GM12878 (cell line): Measurements from ENCODE around the gene STON2. TPM values are rescaled to one million over a fixed set of nuclear protein-coding genes. Genes with fewer than 3 reads are reported as not detected.

Experiments used
- ATAC-seq: fragments of 200-7000 bp; cut with Tn5 transposase; 3 replicates; pipeline ENCODE4 v1.9.1; 2020; ENCODE audit warnings: mild to moderate bottlenecking, moderate library complexity
- BruUV-seq: library from RNA; stranded (reverse); fragments of 400-500 nt; replicated peaks from 2 replicates; lab custom pipeline; 2021; lab: Mats Ljungman, UMichigan
- CTCF ChIA-PET: fragments of 300-600 bp; sonication (Branson Sonifier 250); formaldehyde crosslinking; extraction: SDS; loops from one replicate; lab custom pipeline; 2021; ENCODE audit warnings: inconsistent platforms; lab: Yijun Ruan, JAX
- POLR2A ChIA-PET: fragments of 350-600 bp; formaldehyde crosslinking; extraction: SDS; loops from one replicate; lab custom pipeline; 2021; ENCODE audit warnings: inconsistent platforms; lab: Charles Lee
- RAD21 ChIA-PET: fragments of 300-600 bp; sonication (Branson Sonifier 250); formaldehyde crosslinking; loops from one replicate; lab custom pipeline; 2023; ENCODE audit warnings: antibody characterized with exemption; ENCODE audit not compliant: unreplicated experiment; lab: Charles Lee
- SMC1A ChIA-PET: fragments of 300-600 bp; sonication (Branson Sonifier 250); formaldehyde crosslinking; loops from one replicate; lab custom pipeline; 2023; ENCODE audit not compliant: unreplicated experiment, uncharacterized antibody; lab: Charles Lee
- DNase-seq: peaks from one replicate; pipeline ENCODE4 v3.0.0-alpha.2; 2011; ENCODE audit warnings: low read depth, low spot score
- FAIRE-seq: peaks from 3 replicates; lab custom pipeline; 2011; peaks lifted over from hg19 to GRCh38; lab: Jason Lieb, UNC
- H2AFZ ChIP-seq: 2 replicates; pipeline ENCODE4 v1.6.0; 2011; ENCODE audit warnings: low read depth, low read length, control low read depth; ENCODE audit not compliant: control insufficient read depth
- H3K27ac ChIP-seq: 2 replicates; pipeline ENCODE4 v1.5.1; 2011; ENCODE audit warnings: control low read depth; ENCODE audit not compliant: control insufficient read depth, insufficient read depth
- H3K27me3 ChIP-seq, 2 experiments: replicated peaks in 1 of 2; 2 replicates each; pipeline versions ENCODE4 v1.6.0 to v1.6.1; 2011; ENCODE audit warnings: low read length in 1 of 2; ENCODE audit not compliant: control insufficient read depth in 2 of 2, insufficient read depth in 2 of 2
- H3K36me3 ChIP-seq, 2 experiments: 2 replicates each; pipeline ENCODE4 v1.5.1; 2011; ENCODE audit warnings: low read length in 1 of 2; ENCODE audit not compliant: control insufficient read depth in 2 of 2, insufficient read depth in 2 of 2
- H3K4me1 ChIP-seq: 2 replicates; pipeline ENCODE4 v1.6.1; 2011; ENCODE audit warnings: mild to moderate bottlenecking, low read length, moderate library complexity, mixed read lengths; ENCODE audit not compliant: control insufficient read depth, insufficient read depth
- H3K4me2 ChIP-seq: 2 replicates; pipeline ENCODE4 v1.6.0; 2011; ENCODE audit warnings: control low read depth; ENCODE audit not compliant: control insufficient read depth, insufficient read depth
- H3K4me3 ChIP-seq: fragments of 200-600 bp; sonication (generic); 2 replicates; pipeline ENCODE4 v1.5.1; 2016
- H3K79me2 ChIP-seq: 2 replicates; pipeline ENCODE4 v1.6.0; 2011; ENCODE audit warnings: low read length; ENCODE audit not compliant: control insufficient read depth, insufficient read depth
- H3K9ac ChIP-seq: 2 replicates; pipeline ENCODE4 v1.8.0; 2011; ENCODE audit warnings: low read length, control low read depth, mixed read lengths; ENCODE audit not compliant: control insufficient read depth, insufficient read depth
- H3K9me3 ChIP-seq: replicated peaks from 3 replicates; pipeline ENCODE4 v1.5.1; 2011; ENCODE audit warnings: mild to moderate bottlenecking, low read length; ENCODE audit not compliant: control insufficient read depth, insufficient read depth
- H4K20me1 ChIP-seq: 2 replicates; pipeline ENCODE4 v1.6.0; 2011; ENCODE audit not compliant: control insufficient read depth, insufficient read depth
- ATF3 ChIP-seq: IDR thresholded peaks from 2 replicates; pipeline ENCODE4 v1.6.1; 2011; ENCODE audit warnings: low read depth, mild to moderate bottlenecking, low read length, moderate library complexity, borderline replicate concordance; ENCODE audit errors: extremely low read depth
- CBFB ChIP-seq: IDR thresholded peaks from 2 replicates; pipeline ENCODE4 v1.6.1; 2016; ENCODE audit warnings: antibody characterized with exemption, low read depth
- CHD2 ChIP-seq: IDR thresholded peaks from 2 replicates; pipeline ENCODE4 v1.6.1; 2011; ENCODE audit warnings: low read depth, low read length, improper control_type of control experiment, borderline replicate concordance
- CREB1 ChIP-seq: IDR thresholded peaks from 2 replicates; pipeline ENCODE4 v1.6.1; 2012; ENCODE audit warnings: low read depth, mild to moderate bottlenecking, inconsistent platforms
- HDGF ChIP-seq: fragments of 450-650 bp; IDR thresholded peaks from 2 replicates; pipeline ENCODE4 v1.6.1; 2016; ENCODE audit warnings: antibody characterized with exemption
- MEF2B ChIP-seq: fragments of 450-650 bp; IDR thresholded peaks from 2 replicates; pipeline ENCODE4 v1.6.1; 2018; ENCODE audit warnings: mild to moderate bottlenecking, moderate library complexity; ENCODE audit not compliant: partially characterized antibody, poor library complexity, severe bottlenecking
- MTA2 ChIP-seq: fragments of 450-650 bp; IDR thresholded peaks from 2 replicates; pipeline ENCODE4 v1.6.1; 2016; ENCODE audit warnings: low read depth, mild to moderate bottlenecking, moderate library complexity
- NFXL1 ChIP-seq: fragments of 450-650 bp; IDR thresholded peaks from 2 replicates; pipeline ENCODE4 v1.6.1; 2017; ENCODE audit warnings: antibody characterized with exemption, mild to moderate bottlenecking, borderline replicate concordance
- NFYB ChIP-seq: IDR thresholded peaks from 2 replicates; pipeline ENCODE4 v1.6.1; 2011; ENCODE audit warnings: low read depth, mild to moderate bottlenecking, low read length, improper control_type of control experiment, moderate library complexity; ENCODE audit not compliant: insufficient read depth
- SREBF1 ChIP-seq: IDR thresholded peaks from 2 replicates; pipeline ENCODE4 v1.6.1; 2012; ENCODE audit warnings: mild to moderate bottlenecking, low read length
- SUPT20H ChIP-seq: IDR thresholded peaks from 2 replicates; pipeline ENCODE4 v1.6.1; 2011; ENCODE audit warnings: low read depth, mild to moderate bottlenecking, low read length, moderate library complexity, borderline replicate concordance; ENCODE audit not compliant: control insufficient read depth
- ZSCAN29 ChIP-seq: fragments of 450-650 bp; IDR thresholded peaks from 2 replicates; pipeline ENCODE4 v1.6.1; 2017; ENCODE audit warnings: mild to moderate bottlenecking, moderate library complexity
- WGBS: methylation state at CpG from one replicate; pipeline ENCODE4 v1.1.6; 2016; ENCODE audit warnings: low lambda C conversion rate; ENCODE audit not compliant: insufficient replicate concordance, insufficient coverage; ENCODE audit errors: missing lambda C conversion rate; 5-methylcytosine and 5-hydroxymethylcytosine counted together
- in situ Hi-C: fragments of 300-500 bp; cut with MboI; formaldehyde crosslinking; loops from 9 replicates; pipeline ENCODE4 v1.14.3; 2018; ENCODE audit warnings: mixed read lengths
- intact Hi-C: fragments of 100-400 bp; cut with micrococcal nuclease; formaldehyde crosslinking; loops from one replicate; pipeline ENCODE4 v1.14.2; 2022; ENCODE audit not compliant: unreplicated experiment
- polyA plus RNA-seq, 11 experiments: library from polyadenylated mRNA; depleted of rRNA in 4 of 11; unstranded in 6 of 11; stranded (reverse) in 5 of 11; fragments of >200 nt; fragmentation: Nextera tagmentation in 4 of 11; fragmentation: Illumina TruSeq in 1 of 11; extraction: Ambion mirVana in 4 of 11; extraction: Trizol in 1 of 11; gene quantifications; 1 replicate in 1 of 11; 2 replicates in 10 of 11; pipeline versions ENCODE4 v1.2.1 to v1.2.3, GENCODE V29; 2011 to 2016; ENCODE audit warnings: inconsistent platforms in 2 of 11, missing spikeins in 2 of 11, low read depth in 1 of 11
- total RNA-seq, 4 experiments: library from RNA; depleted of rRNA in 3 of 4; stranded (reverse); fragments of >200 nt in 3 of 4; fragmentation: Illumina TruSeq in 1 of 4; extraction: Trizol in 1 of 4; gene quantifications; 2 replicates each; pipeline versions ENCODE4 v1.2.1 to v1.2.3, GENCODE V29; 2013 to 2021
- TF ChIP-seq, protein P1 (sequence below): IDR thresholded peaks from 2 replicates; pipeline ENCODE4 v1.6.1; 2011; ENCODE audit warnings: borderline replicate concordance, low read depth, mild to moderate bottlenecking, moderate library complexity, mixed read lengths, low read length; ENCODE audit not compliant: insufficient read depth; ENCODE audit errors: extremely low read length

STON2 gene
- total and polyA plus RNA-seq, 10 of the 15 experiments (the other 5 are each of a cell fraction or from before 2014, with no cell fraction given) = 0.03 to 0.13 (median 0.03) TPM; not detected in 7

DNA sequence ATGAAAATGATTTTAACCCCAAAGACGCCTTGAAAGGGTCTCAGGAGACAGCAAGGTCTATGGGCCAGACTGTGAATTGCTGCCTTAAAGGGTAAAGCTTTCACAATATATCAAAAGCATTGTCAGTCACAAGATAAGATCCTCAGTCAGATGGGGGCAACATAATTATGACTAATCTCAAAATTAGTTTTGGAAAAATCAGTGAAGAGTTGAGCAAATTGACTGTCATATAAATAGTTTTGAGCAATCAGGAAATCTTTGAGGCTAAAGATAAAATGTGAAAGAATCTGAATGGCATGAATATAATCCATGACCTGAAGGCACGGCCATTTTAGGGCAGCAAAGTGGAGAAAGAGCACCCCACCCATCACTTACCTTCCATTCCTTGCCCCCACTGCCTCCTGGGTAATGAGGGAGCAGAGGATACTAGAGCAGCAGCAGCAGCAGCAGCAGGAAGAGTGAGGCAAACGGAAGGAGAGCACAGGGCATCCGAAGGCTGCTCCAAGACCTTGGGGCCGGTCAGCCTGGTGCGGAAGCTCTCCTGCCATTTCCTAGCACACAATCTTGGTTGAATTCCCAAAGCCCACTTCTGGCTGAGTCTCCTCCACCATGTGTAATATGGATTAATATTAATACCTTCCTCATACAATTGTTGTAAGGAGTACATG lies 7.0 kb downstream of the STON2 start:
- FAIRE-seq = no peak
- H3K4me1 ChIP-seq = no peaks in the 10 kb centered on the region
- in situ Hi-C loops (no loop called here), intact Hi-C loops (no loop called here)
- H3K9me3 ChIP-seq = no peaks in the 10 kb centered on the region
- no peak overlapping the region for H3K9ac ChIP-seq
- POLR2A ChIA-PET = no interaction called here
- no peak overlapping the region for H2AFZ ChIP-seq
- H3K4me3 ChIP-seq = no peak overlapping the region
- H3K79me2 ChIP-seq = no peaks in the 10 kb centered on the region
- H4K20me1 ChIP-seq = no peaks in the 10 kb centered on the region
- TF ChIP-seq HDGF (no peak), ATF3 (no peak), CREB1 (no peak), CBFB (no peak), MEF2B (no peak), MTA2 (no peak), SUPT20H (no peak), CHD2 (no peak), ZSCAN29 (no peak), NFXL1 (no peak), NFYB (no peak), SREBF1 (no peak)
- TF ChIP-seq, protein P1, sequence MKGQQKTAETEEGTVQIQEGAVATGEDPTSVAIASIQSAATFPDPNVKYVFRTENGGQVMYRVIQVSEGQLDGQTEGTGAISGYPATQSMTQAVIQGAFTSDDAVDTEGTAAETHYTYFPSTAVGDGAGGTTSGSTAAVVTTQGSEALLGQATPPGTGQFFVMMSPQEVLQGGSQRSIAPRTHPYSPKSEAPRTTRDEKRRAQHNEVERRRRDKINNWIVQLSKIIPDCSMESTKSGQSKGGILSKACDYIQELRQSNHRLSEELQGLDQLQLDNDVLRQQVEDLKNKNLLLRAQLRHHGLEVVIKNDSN = no peak
- no TSS peak for BruUV-seq
- no peaks in the 10 kb centered on the region for H3K36me3 ChIP-seq
- SMC1A ChIA-PET = no interaction called here
- no peak for DNase-seq
- no peaks in the 10 kb centered on the region for H3K27me3 ChIP-seq
- H3K27ac ChIP-seq = no peak overlapping the region
- whole genome bisulfite sequencing = 40% methylated on average over 6 of the region's 6 CpGs
- no peak overlapping the region for H3K4me2 ChIP-seq
- ATAC-seq = no peak
- RAD21 ChIA-PET = no interaction called here
- CTCF ChIA-PET = no interaction called here
